22Rv1 (cell line): Measurements from ENCODE around the gene SHISA5.

ENCODE experiments used
- ZFX ChIP-seq: fragments of 450-650 bp; IDR thresholded peaks from 2 replicates; pipeline ENCODE4 v1.6.1; 2017; ENCODE audit warnings: antibody characterized with exemption, borderline replicate concordance
- TF ChIP-seq, protein P1 (sequence below): fragments of 450-650 bp; IDR thresholded peaks from 2 replicates; pipeline ENCODE4 v1.5.1; 2017; ENCODE audit warnings: mild to moderate bottlenecking

DNA sequence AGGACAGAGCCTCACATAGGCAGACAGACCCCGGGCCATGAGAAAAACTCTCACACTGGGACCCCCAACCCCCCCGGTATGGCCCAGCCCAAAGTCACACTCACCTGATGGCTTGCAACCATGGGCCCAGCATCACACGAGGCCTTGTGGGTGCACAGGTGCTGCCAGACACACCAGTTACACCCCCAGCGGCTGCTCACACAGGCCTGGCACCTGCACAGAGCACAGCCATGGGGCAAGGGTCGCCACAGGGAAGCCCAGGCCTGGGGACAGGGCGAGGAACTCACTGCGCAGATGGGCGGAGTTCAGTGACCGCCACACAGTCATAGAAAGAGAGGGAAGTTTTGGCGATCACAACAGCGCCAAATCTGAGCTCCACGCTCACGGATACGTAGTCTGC, 83.4 kb downstream of the SHISA5 start:
- TF ChIP-seq, protein P1, sequence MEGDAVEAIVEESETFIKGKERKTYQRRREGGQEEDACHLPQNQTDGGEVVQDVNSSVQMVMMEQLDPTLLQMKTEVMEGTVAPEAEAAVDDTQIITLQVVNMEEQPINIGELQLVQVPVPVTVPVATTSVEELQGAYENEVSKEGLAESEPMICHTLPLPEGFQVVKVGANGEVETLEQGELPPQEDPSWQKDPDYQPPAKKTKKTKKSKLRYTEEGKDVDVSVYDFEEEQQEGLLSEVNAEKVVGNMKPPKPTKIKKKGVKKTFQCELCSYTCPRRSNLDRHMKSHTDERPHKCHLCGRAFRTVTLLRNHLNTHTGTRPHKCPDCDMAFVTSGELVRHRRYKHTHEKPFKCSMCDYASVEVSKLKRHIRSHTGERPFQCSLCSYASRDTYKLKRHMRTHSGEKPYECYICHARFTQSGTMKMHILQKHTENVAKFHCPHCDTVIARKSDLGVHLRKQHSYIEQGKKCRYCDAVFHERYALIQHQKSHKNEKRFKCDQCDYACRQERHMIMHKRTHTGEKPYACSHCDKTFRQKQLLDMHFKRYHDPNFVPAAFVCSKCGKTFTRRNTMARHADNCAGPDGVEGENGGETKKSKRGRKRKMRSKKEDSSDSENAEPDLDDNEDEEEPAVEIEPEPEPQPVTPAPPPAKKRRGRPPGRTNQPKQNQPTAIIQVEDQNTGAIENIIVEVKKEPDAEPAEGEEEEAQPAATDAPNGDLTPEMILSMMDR: no peak
- TF ChIP-seq ZFX: no peak
